ENCODE measurements around the gene SSC4D. TPM values are rescaled to one million over a fixed set of nuclear protein-coding genes. Genes with fewer than 3 reads are reported as not detected.

SSC4D gene
- total and polyA plus RNA-seq, 2 experiments from 2014 or later: 4.9 to 11.4 TPM

- no peak for TF ChIP-seq EZH2phosphoT487 (IDR thresholded peaks at IDR 0.05; ENCODE audit: unreplicated experiment)
- TF ChIP-seq, protein P1, sequence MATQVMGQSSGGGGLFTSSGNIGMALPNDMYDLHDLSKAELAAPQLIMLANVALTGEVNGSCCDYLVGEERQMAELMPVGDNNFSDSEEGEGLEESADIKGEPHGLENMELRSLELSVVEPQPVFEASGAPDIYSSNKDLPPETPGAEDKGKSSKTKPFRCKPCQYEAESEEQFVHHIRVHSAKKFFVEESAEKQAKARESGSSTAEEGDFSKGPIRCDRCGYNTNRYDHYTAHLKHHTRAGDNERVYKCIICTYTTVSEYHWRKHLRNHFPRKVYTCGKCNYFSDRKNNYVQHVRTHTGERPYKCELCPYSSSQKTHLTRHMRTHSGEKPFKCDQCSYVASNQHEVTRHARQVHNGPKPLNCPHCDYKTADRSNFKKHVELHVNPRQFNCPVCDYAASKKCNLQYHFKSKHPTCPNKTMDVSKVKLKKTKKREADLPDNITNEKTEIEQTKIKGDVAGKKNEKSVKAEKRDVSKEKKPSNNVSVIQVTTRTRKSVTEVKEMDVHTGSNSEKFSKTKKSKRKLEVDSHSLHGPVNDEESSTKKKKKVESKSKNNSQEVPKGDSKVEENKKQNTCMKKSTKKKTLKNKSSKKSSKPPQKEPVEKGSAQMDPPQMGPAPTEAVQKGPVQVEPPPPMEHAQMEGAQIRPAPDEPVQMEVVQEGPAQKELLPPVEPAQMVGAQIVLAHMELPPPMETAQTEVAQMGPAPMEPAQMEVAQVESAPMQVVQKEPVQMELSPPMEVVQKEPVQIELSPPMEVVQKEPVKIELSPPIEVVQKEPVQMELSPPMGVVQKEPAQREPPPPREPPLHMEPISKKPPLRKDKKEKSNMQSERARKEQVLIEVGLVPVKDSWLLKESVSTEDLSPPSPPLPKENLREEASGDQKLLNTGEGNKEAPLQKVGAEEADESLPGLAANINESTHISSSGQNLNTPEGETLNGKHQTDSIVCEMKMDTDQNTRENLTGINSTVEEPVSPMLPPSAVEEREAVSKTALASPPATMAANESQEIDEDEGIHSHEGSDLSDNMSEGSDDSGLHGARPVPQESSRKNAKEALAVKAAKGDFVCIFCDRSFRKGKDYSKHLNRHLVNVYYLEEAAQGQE (IDR thresholded peaks at IDR 0.05; ENCODE audit: unreplicated experiment): no peak
- TF ChIP-seq STAT1 (IDR thresholded peaks at IDR 0.05; ENCODE audit: unreplicated experiment): no peak
- TF ChIP-seq POLR2AphosphoS5 (IDR thresholded peaks at IDR 0.05; ENCODE audit: low read depth): no peak
- no peak for TF ChIP-seq CTCF (conservative IDR thresholded peaks at IDR 0.05; ENCODE audit: low read depth in 2 of 2)
- TF ChIP-seq EZH2 (IDR thresholded peaks at IDR 0.05; ENCODE audit: low read depth, unreplicated experiment): no peak
- no peak for TF ChIP-seq ZNF114 (CRISPR knock-in tag; IDR thresholded peaks at IDR 0.05)
- TF ChIP-seq CREB1 (CRISPR knock-in tag; IDR thresholded peaks at IDR 0.05; ENCODE audit: low read depth): no peak
- no peak for TF ChIP-seq ETS1 (IDR thresholded peaks at IDR 0.05)
- no peak for TF ChIP-seq JUNB (IDR thresholded peaks at IDR 0.05; ENCODE audit: unreplicated experiment)
- Mint-ChIP-seq H3K4me1 (peaks cover 50% of the 10 kb centered on the region), H3K4me3 (no peak overlapping the region), H3K36me3 (ENCODE audit: low read depth) (peaks cover 91% of the 10 kb centered on the region), H3K9me3 (no peaks in the 10 kb centered on the region), H3K27me3 (ENCODE audit: insufficient read depth, low read depth, poor library complexity) (peaks cover 13% of the 10 kb centered on the region), H3K27ac (no peak overlapping the region)
- no peak overlapping the region for H3K4me3 ChIP-seq
- no peak overlapping the region for H3K4me2 ChIP-seq
- peaks cover 93% of the 10 kb centered on the region for H4K20me1 ChIP-seq (replicated peaks; ENCODE audit: insufficient read depth)
- H3K27ac ChIP-seq (ENCODE audit: low read depth): no peak overlapping the region
- H3K9me2 ChIP-seq (ENCODE audit: insufficient read depth): no peaks in the 10 kb centered on the region
- no peak for ATAC-seq
- no peaks in the 10 kb centered on the region for H3K27me3 ChIP-seq (ENCODE audit: insufficient read depth)
- H3K79me2 ChIP-seq (replicated peaks; ENCODE audit: insufficient read depth): peaks cover 100% of the 10 kb centered on the region
- no peak for DNase-seq (ENCODE audit: low spot score)
- H3K36me3 ChIP-seq (ENCODE audit: insufficient read depth): peaks cover 57% of the 10 kb centered on the region
- peaks cover 7% of the 10 kb centered on the region; the same call in 1 of the 2 replicates for H3K4me1 ChIP-seq (ENCODE audit: insufficient read depth)
- peaks cover 18% of the 10 kb centered on the region for H3F3A ChIP-seq (replicated peaks; ENCODE audit: low read depth)
- H2AFZ ChIP-seq: no peak overlapping the region
These were observed 65.6 kb downstream of the SSC4D start for GRCh38 chr7:76343931-76344321.
